Endodermal cell (in vitro differentiated cells): ENCODE data around the gene KLHL41. TPM values are rescaled to one million over a fixed set of nuclear protein-coding genes. Genes with fewer than 3 reads are reported as not detected.
"Not testable (repeated sequence)": the region's sequence is repeated elsewhere in the genome, so short reads cannot be mapped to it uniquely, and the experiment has no call there.

Experiments used
- DNase-seq: peaks from one replicate; pipeline ENCODE4 v3.0.0-alpha.2; 2017
- H3K27ac ChIP-seq: 2 replicates; pipeline ENCODE4 v1.5.1; 2013; ENCODE audit warnings: mild to moderate bottlenecking, low read depth, low read length, moderate library complexity
- H3K27me3 ChIP-seq: 2 replicates; pipeline ENCODE4 v1.6.1; 2013; ENCODE audit warnings: mild to moderate bottlenecking, low read length, moderate library complexity; ENCODE audit not compliant: insufficient read depth, control insufficient read depth, poor library complexity, severe bottlenecking
- H3K36me3 ChIP-seq: 2 replicates; pipeline ENCODE4 v1.7.0; 2013; ENCODE audit warnings: mild to moderate bottlenecking, low read length, moderate library complexity; ENCODE audit not compliant: control insufficient read depth, insufficient read depth
- H3K4me1 ChIP-seq: one replicate; pipeline ENCODE4 v1.7.0; 2013; ENCODE audit warnings: low read length; ENCODE audit not compliant: control insufficient read depth, insufficient read depth
- H3K4me3 ChIP-seq: 2 replicates; pipeline ENCODE4 v1.5.1; 2013; ENCODE audit warnings: mild to moderate bottlenecking, low read length, moderate library complexity
- H3K9ac ChIP-seq: 2 replicates; pipeline ENCODE4 v1.6.1; 2013; ENCODE audit warnings: mild to moderate bottlenecking, low read length, moderate library complexity; ENCODE audit not compliant: poor library complexity, severe bottlenecking; ENCODE audit errors: extremely low read depth
- H3K9me3 ChIP-seq: 2 replicates; pipeline ENCODE4 v1.6.1; 2013; ENCODE audit warnings: mild to moderate bottlenecking, low read length, moderate library complexity; ENCODE audit not compliant: control insufficient read depth
- H3K27ac Mint-ChIP-seq: 2 replicates; pipeline ENCODE4 v1.8.0; 2020; ENCODE audit warnings: mixed read lengths
- H3K27me3 Mint-ChIP-seq: 2 replicates; pipeline ENCODE4 v1.8.0; 2021; ENCODE audit warnings: mild to moderate bottlenecking, mixed read lengths; ENCODE audit not compliant: insufficient read depth
- H3K36me3 Mint-ChIP-seq: 2 replicates; pipeline ENCODE4 v1.8.0; 2020; ENCODE audit warnings: low read depth, mixed read lengths
- H3K4me1 Mint-ChIP-seq: 2 replicates; pipeline ENCODE4 v1.8.0; 2020; ENCODE audit warnings: mixed read lengths
- H3K4me3 Mint-ChIP-seq: 2 replicates; pipeline ENCODE4 v1.8.0; 2020; ENCODE audit warnings: mild to moderate bottlenecking, moderate library complexity, mixed read lengths
- H3K9me3 Mint-ChIP-seq: 2 replicates; pipeline ENCODE4 v1.8.0; 2020; ENCODE audit warnings: mild to moderate bottlenecking, mixed read lengths
- WGBS, 2 experiments: methylation state at CpG; one replicate each; pipeline versions ENCODE4 v1.1.5 to v1.1.7; 2013; ENCODE audit warnings: missing lambda C conversion rate in 2 of 2, mixed read lengths in 1 of 2; ENCODE audit not compliant: insufficient coverage in 1 of 2, insufficient read length in 1 of 2; 5-methylcytosine and 5-hydroxymethylcytosine counted together
- total RNA-seq, 2 donors: library from RNA; stranded (reverse); fragmentation: NEBNext Ultra II Directional in 1 of 2; extraction: Animal tissue kit (Norgen Biotek cat#: 25700) in 1 of 2; gene quantifications; 2 replicates in 1 of 2; 3 replicates in 1 of 2; pipeline ENCODE4 v1.2.1, GENCODE V29; 2021
- TF ChIP-seq, protein P1 (sequence below): fragments of 200-600 bp; sonication (generic); conservative IDR thresholded peaks from 2 replicates; pipeline ENCODE4 v1.5.0; 2021; ENCODE audit warnings: antibody characterized with exemption, mild to moderate bottlenecking

The KLHL41 gene
- total RNA-seq, 2 donors from 2014 or later, result not detected

DNA sequence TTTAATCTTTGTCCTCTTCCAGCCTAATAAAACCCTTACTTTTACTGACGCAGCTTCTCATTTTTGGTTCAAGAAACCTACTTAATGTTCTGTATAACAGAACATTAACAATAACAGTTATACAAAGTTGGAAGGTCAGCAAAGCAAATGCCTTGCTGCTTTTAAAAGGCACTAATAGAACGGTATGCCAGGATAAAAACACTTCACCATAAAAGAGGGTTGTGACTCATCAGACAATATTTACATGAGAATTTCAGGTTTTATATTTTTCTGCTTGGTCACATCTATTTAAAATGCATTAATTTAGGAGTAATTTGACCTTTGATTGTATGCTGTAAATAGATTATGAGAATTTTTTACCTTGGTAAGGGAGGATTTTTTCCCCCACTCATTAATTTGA, 3.0 kb downstream of the KLHL41 start:
- Histone ChIP-seq H3K27me3 (no peaks in the 10 kb centered on the region), H3K36me3 (no peaks in the 10 kb centered on the region), H3K9me3 (no peaks in the 10 kb centered on the region), H3K4me1 (peaks cover 9% of the 10 kb centered on the region), H3K4me3 (no peak overlapping the region), H3K27ac (no peak overlapping the region), H3K9ac (no peak overlapping the region)
- DNase-seq, result no peak
- H3K9me3 Mint-ChIP-seq, result no peaks in the 10 kb centered on the region
- H3K36me3 Mint-ChIP-seq, result no peaks in the 10 kb centered on the region
- WGBS, 2 experiments, result 84 to 100% methylated on average over 1 to 2 of the region's 2 CpGs
- no peak overlapping the region for H3K4me3 Mint-ChIP-seq
- TF ChIP-seq, protein P1, sequence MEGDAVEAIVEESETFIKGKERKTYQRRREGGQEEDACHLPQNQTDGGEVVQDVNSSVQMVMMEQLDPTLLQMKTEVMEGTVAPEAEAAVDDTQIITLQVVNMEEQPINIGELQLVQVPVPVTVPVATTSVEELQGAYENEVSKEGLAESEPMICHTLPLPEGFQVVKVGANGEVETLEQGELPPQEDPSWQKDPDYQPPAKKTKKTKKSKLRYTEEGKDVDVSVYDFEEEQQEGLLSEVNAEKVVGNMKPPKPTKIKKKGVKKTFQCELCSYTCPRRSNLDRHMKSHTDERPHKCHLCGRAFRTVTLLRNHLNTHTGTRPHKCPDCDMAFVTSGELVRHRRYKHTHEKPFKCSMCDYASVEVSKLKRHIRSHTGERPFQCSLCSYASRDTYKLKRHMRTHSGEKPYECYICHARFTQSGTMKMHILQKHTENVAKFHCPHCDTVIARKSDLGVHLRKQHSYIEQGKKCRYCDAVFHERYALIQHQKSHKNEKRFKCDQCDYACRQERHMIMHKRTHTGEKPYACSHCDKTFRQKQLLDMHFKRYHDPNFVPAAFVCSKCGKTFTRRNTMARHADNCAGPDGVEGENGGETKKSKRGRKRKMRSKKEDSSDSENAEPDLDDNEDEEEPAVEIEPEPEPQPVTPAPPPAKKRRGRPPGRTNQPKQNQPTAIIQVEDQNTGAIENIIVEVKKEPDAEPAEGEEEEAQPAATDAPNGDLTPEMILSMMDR, result no peak
- no peaks in the 10 kb centered on the region for H3K27me3 Mint-ChIP-seq
- H3K27ac Mint-ChIP-seq, result no peak overlapping the region
- peaks cover 7% of the 10 kb centered on the region for H3K4me1 Mint-ChIP-seq

DNA sequence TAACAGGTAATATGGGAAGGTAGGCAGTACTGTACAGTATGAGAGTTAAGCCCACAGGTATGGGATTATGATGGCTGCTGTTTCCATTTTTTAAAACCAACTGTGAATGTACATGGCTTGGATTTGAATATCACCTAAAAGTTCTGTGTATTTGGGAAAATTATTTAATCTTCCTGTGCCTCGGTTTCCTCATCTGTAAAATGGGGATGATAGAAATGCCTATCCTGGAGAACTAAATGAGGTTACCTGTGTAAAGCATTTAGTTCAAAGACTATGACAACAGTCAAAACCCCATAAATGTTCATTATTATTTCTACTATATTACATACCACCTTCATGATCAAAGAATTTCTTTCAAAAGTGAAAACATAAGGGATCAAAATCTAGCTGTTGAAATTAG, 3.6 kb downstream of the KLHL41 start:
- WGBS, 2 experiments, result 92 to 100% methylated on average over 1 of the region's 1 CpG
- Histone ChIP-seq H3K27ac (no peak overlapping the region), H3K27me3 (no peaks in the 10 kb centered on the region), H3K4me3 (no peak overlapping the region), H3K36me3 (no peaks in the 10 kb centered on the region), H3K9ac (no peak overlapping the region), H3K9me3 (no peaks in the 10 kb centered on the region), H3K4me1 (peaks cover 9% of the 10 kb centered on the region)
- Mint-ChIP-seq H3K27me3 (no peaks in the 10 kb centered on the region), H3K4me1 (peaks cover 7% of the 10 kb centered on the region), H3K9me3 (no peaks in the 10 kb centered on the region), H3K36me3 (no peaks in the 10 kb centered on the region), H3K4me3 (no peak overlapping the region), H3K27ac (no peak overlapping the region)
- TF ChIP-seq, protein P1, result no peak
- DNase-seq, result no peak

DNA sequence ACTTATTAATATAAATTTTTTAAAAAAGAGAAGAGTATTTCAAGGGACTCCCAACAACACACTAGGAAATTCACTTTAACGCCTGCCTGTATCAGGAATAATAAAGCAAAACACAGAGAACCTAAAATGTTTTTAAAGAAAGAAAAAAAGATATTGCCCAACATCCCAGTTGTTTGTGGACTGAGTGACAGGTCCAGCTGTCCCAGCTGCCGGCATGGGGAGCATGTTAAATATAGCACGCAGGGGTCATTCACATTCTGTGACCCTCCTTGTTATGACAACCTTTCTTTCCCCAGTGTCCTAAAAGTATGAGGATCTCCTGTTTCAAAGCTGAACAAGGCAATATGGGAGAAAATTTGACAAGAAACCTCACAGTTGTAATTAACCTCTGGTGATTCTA, 4.4 kb downstream of the KLHL41 start:
- no peak overlapping the region for H3K4me3 Mint-ChIP-seq
- H3K9me3 Mint-ChIP-seq, result no peaks in the 10 kb centered on the region
- Histone ChIP-seq H3K27ac (no peak overlapping the region), H3K4me3 (no peak overlapping the region), H3K4me1 (peaks cover 9% of the 10 kb centered on the region), H3K9me3 (no peaks in the 10 kb centered on the region), H3K27me3 (no peaks in the 10 kb centered on the region), H3K9ac (no peak overlapping the region), H3K36me3 (no peaks in the 10 kb centered on the region)
- no peak overlapping the region for H3K27ac Mint-ChIP-seq
- H3K4me1 Mint-ChIP-seq, result peaks cover 7% of the 10 kb centered on the region
- no peak for DNase-seq
- TF ChIP-seq, protein P1, result no peak
- H3K27me3 Mint-ChIP-seq, result no peaks in the 10 kb centered on the region
- no peaks in the 10 kb centered on the region for H3K36me3 Mint-ChIP-seq
- 91% methylated on average over 2 of the region's 3 CpGs; no CpG with 5 or more reads in 1 of the 2 experiments for WGBS, 2 experiments

DNA sequence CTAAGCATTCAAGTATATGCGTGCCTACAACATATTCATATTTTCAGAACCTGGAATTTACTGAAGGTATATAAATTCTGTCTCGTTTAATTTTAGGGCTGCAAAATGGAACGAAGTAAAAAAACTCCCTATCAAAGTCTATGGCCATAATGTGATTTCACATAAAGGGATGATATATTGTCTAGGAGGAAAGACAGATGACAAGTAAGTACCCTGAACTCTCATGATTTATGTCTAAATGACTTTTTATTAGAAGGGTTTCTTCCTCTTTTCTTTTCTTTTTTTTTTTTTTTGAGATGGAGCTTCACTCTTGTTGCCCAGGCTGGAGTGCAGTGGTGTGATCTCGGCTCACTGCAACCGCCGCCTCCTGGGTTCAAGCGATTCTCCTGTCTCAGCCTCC, 5.3 kb downstream of the KLHL41 start:
- H3K27ac ChIP-seq, H3K27me3 ChIP-seq, H3K4me1 ChIP-seq, H3K36me3 Mint-ChIP-seq, H3K9me3 ChIP-seq, H3K9me3 Mint-ChIP-seq, H3K27ac Mint-ChIP-seq, H3K27me3 Mint-ChIP-seq, H3K4me1 Mint-ChIP-seq, H3K4me3 Mint-ChIP-seq, H3K36me3 ChIP-seq, H3K4me3 ChIP-seq, DNase-seq, H3K9ac ChIP-seq: not testable (repeated sequence)
- 95 to 100% methylated on average over 4 to 7 of the region's 7 CpGs for WGBS, 2 experiments

DNA sequence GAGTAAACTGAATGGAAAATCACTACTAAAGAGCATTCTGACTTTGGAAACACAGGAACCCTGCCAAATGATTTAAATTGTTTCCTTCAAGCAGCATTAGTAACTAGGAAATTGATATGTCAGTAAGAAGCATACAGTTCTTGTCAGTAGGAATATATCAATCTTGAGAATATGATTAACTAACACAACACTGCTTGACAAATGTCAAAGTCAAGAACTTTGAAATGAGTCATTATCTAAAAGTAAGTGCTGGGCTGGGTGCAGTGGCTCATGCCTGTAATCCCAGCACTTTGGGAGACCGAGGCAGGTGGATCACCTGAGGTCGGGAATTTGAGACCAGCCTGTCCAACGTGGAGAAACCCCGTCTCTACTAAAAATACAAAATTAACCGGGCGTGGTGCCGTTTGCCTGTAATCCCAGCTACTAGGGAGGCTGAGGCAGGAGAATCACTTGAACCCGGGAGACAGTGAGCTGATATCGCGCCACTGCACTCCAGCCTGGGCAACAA, 7.0 kb downstream of the KLHL41 start:
- H3K27me3 ChIP-seq, H3K27ac Mint-ChIP-seq, H3K9me3 Mint-ChIP-seq, H3K27me3 Mint-ChIP-seq, H3K9ac ChIP-seq, DNase-seq, H3K36me3 ChIP-seq, H3K27ac ChIP-seq, H3K4me1 ChIP-seq, H3K4me3 Mint-ChIP-seq, H3K4me1 Mint-ChIP-seq, H3K4me3 ChIP-seq, H3K36me3 Mint-ChIP-seq, H3K9me3 ChIP-seq: not testable (repeated sequence)
- 87 to 95% methylated on average over 10 of the region's 10 CpGs for WGBS, 2 experiments
